AG04449 (cell line): ENCODE measurements around the gene SPTB.

Experiments
- CTCF ChIA-PET: fragments of 350-600 bp; formaldehyde crosslinking; extraction: SDS; loops from one replicate; lab custom pipeline; 2021; ENCODE audit warnings: antibody characterized with exemption; lab: Yijun Ruan, JAX
- POLR2A ChIA-PET: fragments of 400-600, 350-600 bp; formaldehyde crosslinking; extraction: SDS; loops from one replicate; lab custom pipeline; 2020; ENCODE audit warnings: antibody characterized with exemption, inconsistent platforms; lab: Yijun Ruan, JAX
- DNase-seq: peaks from one replicate; pipeline ENCODE4 v3.0.0-alpha.2; 2010; ENCODE audit warnings: low read depth, low spot score
- H3K4me3 ChIP-seq: 2 replicates; pipeline ENCODE4 v1.5.1; 2011; ENCODE audit warnings: low read depth, mild to moderate bottlenecking, control low read depth, low read length
- TF ChIP-seq, protein P1 (sequence below): IDR thresholded peaks from one replicate; pipeline ENCODE4 v1.5.1; 2011; ENCODE audit warnings: mild to moderate bottlenecking, moderate library complexity, low read length, control low read depth, inconsistent platforms; ENCODE audit not compliant: insufficient read depth; ENCODE audit errors: missing control alignments

SPTB gene

DNA sequence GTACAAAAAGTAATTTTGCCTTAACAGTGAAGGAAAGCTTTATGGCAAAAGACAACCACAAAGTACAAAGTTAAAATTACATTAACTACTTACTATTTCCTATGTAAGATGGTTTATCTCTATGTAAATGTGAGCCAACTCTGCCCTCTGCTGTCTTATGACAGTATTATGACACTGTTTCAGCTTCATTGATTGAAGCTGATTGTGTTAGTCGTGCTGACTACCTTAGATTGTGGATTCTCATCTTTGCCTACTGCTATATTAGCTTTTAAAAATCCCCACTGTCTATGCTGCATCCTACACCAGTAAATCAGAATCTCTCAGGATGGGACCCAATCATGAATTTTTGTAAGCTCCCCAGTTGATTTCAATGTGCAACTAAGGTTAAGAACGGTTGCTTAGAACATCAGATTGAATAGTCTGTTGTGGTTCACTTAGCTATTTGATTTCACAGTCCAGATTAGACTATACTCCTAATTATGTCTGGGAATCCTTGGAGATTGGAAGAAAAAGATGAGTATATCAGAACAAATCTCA, 12.2 kb upstream of the SPTB start:
- peak; percentile 38 for DNase-seq
- TF ChIP-seq, protein P1, sequence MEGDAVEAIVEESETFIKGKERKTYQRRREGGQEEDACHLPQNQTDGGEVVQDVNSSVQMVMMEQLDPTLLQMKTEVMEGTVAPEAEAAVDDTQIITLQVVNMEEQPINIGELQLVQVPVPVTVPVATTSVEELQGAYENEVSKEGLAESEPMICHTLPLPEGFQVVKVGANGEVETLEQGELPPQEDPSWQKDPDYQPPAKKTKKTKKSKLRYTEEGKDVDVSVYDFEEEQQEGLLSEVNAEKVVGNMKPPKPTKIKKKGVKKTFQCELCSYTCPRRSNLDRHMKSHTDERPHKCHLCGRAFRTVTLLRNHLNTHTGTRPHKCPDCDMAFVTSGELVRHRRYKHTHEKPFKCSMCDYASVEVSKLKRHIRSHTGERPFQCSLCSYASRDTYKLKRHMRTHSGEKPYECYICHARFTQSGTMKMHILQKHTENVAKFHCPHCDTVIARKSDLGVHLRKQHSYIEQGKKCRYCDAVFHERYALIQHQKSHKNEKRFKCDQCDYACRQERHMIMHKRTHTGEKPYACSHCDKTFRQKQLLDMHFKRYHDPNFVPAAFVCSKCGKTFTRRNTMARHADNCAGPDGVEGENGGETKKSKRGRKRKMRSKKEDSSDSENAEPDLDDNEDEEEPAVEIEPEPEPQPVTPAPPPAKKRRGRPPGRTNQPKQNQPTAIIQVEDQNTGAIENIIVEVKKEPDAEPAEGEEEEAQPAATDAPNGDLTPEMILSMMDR, result peak; percentile 38
- ChIA-PET CTCF (interaction anchor here (0.7 to 10.3 kb wide), 72 partner anchors 9 to 550 kb away, joined by 3 to 419 read pairs (median 6); partner anchors contain the start of genes CHURC1, FNTB and SPTB), POLR2A (interaction anchor here (1.3 kb wide), 1 partner anchor 69 kb away, joined by 3 read pairs; no protein-coding TSS in a partner anchor)
- no peak overlapping the region for H3K4me3 ChIP-seq

DNA sequence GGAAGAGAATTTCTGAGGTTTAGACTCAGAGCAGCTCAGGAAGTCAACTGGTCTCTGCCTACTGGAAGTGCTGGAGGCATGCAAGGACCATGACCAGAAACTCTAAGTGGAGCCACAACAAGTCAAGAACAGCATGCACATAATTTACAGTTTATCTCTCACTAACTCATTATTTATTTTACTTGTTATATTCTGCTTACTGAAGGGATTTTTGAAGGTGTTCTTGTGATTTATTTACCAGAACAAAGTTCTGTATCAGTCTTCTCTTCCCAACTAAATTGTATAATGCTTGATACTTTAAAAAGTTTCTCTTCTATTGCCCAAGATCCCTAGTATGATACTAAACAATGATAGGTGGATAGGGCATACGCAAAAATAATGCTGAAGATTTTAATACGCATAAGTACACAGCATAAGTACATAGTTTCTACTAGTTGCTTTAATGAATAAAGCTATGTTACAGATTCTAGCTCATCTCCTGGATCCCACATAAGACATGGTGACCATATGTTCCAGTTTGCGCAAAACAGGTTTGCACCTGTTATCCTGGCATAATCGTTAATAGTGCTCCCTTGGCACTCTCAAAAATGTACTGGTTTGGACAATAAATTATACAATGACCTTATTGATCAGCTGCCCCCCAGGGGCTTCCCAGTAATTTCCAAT, 11.6 kb upstream of the SPTB start:
- H3K4me3 ChIP-seq, result no peak overlapping the region
- TF ChIP-seq, protein P1, result no peak
- CTCF ChIA-PET, result interaction anchor here (0.7 to 10.3 kb wide), 73 partner anchors 9 to 549 kb away, joined by 3 to 419 read pairs (median 6); partner anchors contain the start of genes CHURC1, FNTB and SPTB
- POLR2A ChIA-PET, result interaction anchor here (1.3 kb wide), 1 partner anchor 68 kb away, joined by 3 read pairs; no protein-coding TSS in a partner anchor
- DNase-seq, result no peak

DNA sequence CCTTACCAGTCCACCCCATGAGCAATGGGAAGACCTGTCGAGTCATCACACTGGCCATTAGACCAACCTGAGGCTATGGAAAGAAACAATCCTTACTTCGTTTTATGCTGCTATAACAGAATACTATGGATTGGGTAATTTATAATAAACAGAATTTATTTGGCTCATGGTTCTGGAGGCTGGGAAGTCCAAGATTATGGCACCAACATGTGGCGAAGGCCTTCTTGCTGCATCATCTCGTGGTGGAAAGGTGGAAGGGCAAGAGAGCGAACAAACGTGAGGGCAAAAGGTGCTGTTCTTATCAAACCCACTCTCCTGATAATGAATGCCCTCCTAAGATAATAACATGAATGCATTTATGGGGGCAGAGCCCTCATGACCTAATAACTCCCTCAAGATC, 9.6 kb upstream of the SPTB start:
- ChIA-PET POLR2A (no interaction called here), CTCF (interaction anchor here (1.1 to 10.3 kb wide), 9 partner anchors 9 to 219 kb away, joined by 3 to 419 read pairs (median 91); partner anchors contain the start of gene SPTB)

DNA sequence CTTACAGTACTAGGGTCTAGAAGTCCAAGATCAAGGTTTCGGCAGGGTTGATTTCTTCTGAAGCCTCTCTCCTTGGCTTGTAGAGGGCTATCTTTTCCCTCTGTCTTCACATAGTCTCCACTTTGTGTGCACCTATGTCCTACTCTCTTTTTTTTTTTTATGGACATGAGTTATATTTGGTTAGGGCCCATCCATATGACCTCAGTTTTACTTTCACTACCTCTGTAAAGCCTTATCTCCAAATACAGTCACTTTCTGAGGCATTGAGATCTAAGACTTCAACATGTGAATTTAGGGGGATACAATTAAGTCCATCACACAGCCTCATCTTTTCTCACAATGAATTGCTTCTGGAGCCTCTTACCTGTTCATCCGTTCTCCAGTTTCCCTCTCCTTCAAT, 5.9 kb upstream of the SPTB start:
- no peak overlapping the region for H3K4me3 ChIP-seq
- DNase-seq, result no peak
- CTCF ChIA-PET, result interaction anchor here (1.4 to 10.3 kb wide), 2 partner anchors 28 to 62 kb away, joined by 3 to 419 read pairs; no protein-coding TSS in a partner anchor
- TF ChIP-seq, protein P1, result no peak
- POLR2A ChIA-PET, result no interaction called here

More for the DNA sequence above, 9.6 kb upstream of the SPTB start:
- no peak overlapping the region for H3K4me3 ChIP-seq
- TF ChIP-seq, protein P1, result no peak
- no peak for DNase-seq

DNA sequence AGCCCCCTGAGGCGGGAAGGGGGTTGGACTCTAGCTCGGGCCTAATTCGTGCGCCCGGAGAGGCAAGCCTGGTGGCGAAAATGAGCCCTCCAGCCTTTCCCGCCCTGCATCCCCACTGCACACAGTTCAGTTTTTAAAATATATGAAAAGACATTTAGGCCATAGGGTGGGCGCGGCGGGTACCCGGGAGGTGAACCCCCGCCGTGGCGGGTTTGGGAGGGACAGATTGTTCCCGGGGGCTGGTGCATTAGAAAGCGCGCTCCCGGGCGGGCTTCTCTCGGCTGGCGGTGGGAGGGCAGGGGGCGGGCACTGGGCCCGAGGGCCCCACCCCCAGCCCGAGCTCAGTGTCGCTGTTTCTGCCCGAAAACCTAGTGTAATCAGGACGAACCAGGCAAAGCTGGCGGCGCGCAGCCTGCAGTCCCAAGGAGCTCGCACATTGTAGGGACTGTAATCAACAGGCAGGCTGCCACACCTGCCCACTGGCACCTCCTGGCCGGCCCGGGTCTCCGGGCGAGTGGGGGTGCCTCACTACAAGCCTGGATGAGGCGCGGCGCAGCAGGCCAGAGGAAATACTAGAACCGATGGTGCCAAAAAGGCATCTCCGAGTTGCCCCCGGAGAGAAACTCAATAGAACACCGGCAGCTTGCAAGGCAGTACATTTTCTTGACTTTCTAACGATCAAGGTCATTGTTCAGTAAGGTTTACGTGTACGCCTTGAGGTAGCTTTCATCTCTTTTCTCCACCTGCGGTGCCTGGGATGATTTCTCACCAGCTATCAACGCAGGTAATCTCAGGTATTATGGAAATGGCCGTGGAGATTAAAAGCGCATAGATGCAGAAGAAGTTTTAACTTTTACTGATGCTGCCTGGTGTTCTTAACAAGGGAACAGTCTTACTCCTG, 764 bp upstream of the SPTB start:
- POLR2A ChIA-PET, result no interaction called here
- CTCF ChIA-PET, result interaction anchor here (1.2 to 7.5 kb wide), 6 partner anchors 11 to 214 kb away, joined by 3 to 104 read pairs (median 6); no protein-coding TSS in a partner anchor
- TF ChIP-seq, protein P1, result no peak
- no peak for DNase-seq
- H3K4me3 ChIP-seq, result peak overlapping the region; percentile 42
